GM21515 (cell line): ENCODE data around the gene THEMIS2.
"Not testable (repeated sequence)": the region's sequence is repeated elsewhere in the genome, so short reads cannot be mapped to it uniquely, and the experiment has no call there.

Experiments used
- ATAC-seq: cut with Tn5 transposase; IDR thresholded peaks from one replicate; pipeline ENCODE4 v1.9.1; 2021; ENCODE audit not compliant: unreplicated experiment

THEMIS2 gene

DNA sequence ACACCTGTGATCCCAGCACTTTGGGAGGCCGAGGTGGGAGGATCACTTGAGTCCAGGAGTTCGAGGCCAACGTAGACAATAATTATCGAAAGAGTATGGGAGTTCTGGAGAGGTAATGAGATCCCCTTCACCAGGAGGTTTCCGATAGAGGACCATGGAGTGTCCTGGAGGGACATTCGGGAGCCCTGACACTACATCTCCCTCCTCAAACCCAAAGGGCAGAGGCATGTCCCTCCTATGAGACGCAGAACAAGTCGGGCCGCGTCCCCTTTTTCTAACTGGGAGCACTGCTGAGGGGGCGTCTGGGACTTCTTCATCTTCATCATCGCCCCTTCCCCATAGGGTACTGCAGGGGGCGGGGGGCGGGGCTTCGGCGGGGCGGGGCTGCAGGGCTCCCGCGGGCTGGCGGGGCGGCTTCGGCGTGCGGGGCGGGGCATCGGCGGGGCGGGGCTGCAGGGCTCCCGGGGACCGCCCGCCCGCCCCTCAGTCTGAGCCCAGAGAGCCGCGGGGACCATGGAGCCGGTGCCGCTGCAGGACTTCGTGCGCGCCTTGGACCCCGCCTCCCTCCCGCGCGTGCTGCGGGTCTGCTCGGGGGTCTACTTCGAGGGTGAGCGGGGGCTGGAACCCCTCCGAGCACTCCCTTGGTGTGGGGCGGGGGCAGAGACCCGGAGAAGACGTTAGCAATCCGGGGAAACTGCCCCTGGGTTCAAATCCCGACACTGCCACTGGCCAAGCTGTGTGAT is at the start of gene THEMIS2:
Gene THEMIS2, plus strand, starts transcription at position 486 of the 743 bp plus-strand sequence. Its CDS starts 28 bp downstream, at position 514.
- no peak for ATAC-seq

DNA sequence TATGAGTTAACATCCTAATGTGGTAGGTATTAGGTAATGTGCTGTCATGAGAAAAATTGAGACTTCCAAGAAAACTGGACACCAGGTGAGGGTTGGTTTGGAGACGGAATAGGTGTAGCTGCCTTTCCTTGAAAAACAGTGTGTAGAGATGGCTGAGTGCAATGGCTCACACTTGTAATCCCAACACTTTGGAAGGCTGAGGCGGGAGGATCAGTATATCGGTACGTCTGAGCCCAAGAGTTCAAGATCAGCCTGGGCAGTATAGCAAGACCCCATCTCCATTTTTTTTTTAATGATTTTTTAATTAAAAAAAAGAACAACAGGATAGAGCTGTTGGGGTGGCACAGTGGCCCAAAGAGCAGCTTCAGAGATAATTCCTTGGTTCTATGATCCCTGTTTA is 48.6 kb upstream of the THEMIS2 start:
- no peak for ATAC-seq

DNA sequence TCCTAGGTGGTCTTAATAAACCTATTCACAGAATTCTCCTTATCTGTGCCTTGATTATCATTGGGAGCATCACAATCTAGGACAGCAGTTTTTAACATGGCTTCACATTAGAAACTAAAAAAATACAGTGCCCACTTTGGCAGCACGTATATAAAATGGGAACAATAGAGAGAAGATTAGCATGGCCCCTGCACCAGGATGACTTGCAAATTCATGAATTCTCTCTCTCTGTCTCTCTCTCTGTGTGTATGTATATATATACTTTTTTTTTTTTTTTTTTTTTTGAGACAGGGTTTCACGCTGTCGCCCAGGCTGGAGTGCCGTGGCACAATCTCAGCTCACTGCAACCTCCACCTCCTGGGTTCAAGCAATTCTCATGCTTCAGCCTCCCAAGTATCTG is 47.9 kb upstream of the THEMIS2 start:
- ATAC-seq, result no peak

DNA sequence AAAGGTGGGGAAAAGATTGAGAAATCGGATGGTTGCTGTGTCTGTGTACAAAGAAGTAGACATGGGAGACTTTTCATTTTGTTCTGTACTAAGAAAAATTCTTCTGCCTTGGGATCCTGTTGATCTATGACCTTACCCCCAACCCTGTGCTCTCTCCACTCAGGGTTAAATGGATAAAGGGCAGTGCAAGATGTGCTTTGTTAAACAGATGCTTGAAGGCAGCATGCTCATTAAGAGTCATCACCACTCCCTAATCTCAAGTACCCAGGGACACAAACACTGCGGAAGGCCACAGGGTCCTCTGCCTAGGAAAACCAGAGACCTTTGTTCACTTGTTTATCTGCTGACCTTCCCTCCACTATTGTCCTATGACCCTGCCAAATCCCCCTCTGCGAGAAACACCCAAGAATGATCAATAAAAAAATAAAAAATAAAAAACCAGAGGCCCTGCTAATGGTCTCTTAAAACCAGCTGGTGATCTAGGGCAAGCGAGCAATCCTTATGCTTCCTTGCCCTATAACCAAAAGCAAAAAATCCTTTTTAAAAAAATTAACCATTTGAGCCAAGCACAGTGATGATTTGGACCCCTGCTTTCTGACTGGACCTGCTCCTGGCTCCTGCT is 42.9 kb upstream of the THEMIS2 start:
- ATAC-seq, result not testable (repeated sequence)

DNA sequence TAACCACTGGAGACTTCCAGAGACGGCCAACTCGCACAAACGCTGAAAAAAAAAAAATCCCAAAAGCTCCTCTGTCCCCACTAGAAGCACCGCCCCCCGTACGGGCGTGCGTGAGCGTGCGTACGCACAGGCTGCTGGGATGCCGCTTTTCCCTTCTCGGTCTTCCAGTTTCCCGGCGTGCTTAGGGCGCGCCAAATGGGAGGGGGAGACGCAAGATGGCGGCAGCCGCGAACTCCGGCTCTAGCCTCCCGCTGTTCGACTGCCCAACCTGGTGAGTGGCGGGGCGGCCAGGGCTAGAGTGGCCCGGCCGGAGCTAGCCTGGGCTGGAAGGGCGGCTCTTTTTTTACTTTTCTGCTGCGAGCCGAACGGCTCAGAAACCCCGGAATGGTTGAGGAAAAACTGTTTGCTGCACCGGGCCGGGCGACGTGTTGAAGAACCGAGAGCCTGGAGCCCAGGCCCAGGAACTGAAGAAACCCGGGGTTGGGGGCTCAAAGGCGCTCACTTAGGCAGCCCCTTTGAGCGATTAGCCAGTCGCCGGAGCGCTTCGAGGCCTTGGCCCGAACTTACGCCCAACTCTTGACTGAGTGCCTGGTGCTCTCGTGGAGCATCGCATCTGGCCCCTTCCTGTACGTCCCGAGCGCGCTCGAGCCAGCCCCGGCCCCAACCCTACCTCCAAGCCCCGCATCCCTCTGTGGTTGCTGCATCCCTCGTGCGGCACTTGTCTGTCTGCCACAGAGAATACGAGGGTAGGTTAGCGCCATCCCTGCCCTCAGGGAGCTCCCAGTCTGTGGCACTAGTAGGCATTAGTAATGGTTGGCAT is 41.5 kb upstream of the THEMIS2 start, which contains the start of gene PPP1R8:
Gene PPP1R8, plus strand, starts transcription at position 162 of the 820 bp plus-strand sequence. Its CDS starts 54 bp downstream, at position 216.
- peak; percentile 82 for ATAC-seq

DNA sequence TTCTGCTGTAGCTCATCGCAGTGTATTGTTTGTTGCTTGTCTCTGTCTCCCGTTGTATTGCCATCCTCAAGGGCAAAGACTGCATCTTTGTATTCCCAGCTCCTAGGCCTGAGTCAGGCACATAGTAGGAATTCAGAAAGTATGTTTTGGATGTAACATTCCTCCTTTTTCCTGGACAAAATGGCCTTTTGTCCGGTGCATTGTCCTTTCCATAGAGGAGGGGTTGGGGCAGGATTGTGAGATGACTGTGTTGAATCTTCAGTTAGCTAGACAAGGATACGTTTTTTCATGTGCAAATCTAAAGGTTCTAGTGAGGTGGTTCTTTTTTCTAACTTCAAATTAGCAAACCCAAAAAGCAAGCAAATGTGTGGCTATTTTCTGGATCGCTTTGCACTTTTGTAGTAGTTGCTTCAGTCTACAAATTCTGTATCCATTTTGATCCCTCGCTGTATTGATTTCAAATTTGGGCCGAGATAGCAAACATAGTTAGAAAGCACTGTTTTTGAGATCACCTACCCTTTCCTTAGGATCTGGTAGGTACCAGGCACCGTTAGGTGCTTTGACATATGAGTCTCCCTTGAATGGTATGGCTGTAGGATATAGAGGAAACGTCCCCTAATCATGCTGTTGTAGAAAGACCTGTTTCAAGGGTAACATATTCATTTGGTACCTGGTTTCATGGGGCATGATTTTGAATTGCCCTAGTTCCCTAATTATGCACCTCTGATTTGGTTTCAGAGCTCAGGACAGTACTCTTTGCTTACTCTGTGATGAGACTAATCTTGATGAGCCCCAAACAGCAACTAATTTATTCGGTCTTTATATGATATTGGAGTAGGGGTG is 40.6 kb upstream of the THEMIS2 start:
- no peak for ATAC-seq

DNA sequence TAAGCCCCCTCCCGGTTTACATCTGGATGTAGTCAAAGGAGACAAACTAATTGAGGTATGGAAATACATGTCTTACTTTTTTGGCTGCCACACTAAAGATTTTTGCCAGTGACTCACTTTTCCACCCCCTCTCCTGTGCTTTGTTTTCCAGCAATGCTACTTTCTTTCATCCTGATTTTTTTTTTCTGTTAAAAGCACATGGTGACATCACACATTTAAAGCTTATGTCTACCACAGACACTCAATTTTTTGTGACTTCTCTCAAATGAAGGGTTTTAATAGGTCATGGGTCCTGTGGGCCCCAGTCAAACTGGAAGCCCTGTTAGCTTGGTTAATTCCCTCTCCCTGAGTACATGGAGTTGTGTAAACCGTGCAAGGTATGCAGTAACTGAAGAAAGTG is 39.6 kb upstream of the THEMIS2 start:
- no peak for ATAC-seq

DNA sequence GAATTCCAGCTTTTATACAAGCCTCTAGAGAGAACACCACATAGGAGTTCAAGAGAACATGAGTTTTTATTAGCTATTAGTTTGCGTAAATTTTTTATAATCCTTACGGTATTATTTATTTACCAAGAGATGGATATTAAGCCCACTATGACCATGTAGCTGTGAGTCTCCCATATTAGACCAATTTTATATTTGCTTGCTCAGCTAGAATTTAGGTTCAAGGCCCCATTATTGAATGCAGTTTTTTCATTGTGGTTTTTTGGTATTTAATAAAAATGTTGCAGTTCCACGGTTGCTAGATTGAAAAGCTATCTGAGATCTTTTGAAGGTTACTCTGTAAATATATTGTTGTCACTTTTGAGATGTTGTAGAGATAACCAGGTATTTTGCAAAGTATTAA is 38.9 kb upstream of the THEMIS2 start:
- ATAC-seq, result no peak

DNA sequence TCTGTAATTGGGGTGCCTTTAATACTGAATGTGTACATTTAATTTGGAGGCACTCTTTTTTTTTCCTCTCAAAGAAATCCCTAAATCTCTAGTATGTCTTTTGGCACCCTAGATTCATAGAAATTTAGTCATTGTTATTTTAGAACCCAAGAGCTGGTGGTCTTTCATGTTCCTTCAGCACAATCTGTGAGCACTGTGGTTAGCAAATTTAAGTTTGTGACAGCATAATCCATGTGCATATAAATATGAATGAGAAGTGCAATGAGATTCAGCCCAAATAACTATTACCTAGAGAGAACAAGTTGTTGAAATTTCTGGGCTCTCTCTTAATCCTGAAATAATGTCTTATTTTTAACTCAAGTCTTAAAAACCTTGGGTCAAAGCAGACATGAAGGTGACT is 37.3 kb upstream of the THEMIS2 start:
- ATAC-seq, result no peak

DNA sequence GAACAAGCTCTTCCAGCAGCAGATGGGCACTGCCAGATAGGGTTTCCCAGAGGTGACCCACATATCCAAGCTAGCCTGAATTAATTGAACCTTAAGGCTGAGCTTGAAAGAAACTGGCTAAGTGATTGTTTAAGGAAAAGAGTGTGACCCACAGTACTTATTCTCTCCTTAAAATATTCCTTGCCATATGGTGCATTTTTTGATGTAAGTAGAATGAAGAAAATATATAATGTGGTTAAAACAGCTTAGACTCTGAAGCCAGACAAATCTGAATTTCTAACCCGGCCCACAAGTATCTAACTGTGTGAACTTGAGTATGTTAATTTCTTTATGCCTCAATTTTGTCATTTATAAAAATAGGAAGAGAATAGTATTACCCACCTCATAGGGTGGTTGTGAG is 36.8 kb upstream of the THEMIS2 start:
- no peak for ATAC-seq

DNA sequence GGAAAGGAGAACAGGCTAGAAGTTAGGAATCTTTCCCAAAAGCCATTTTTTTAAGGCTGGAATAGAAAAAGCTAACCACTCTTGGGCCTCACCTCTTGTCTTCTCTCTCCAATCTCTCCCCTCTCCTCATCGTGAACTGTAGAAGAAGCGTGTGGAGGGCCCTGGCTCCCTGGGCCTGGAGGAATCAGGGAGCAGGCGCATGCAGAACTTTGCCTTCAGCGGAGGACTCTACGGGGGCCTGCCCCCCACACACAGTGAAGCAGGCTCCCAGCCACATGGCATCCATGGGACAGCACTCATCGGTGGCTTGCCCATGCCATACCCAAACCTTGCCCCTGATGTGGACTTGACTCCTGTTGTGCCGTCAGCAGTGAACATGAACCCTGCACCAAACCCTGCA is 22.4 kb upstream of the THEMIS2 start:
- no peak for ATAC-seq

DNA sequence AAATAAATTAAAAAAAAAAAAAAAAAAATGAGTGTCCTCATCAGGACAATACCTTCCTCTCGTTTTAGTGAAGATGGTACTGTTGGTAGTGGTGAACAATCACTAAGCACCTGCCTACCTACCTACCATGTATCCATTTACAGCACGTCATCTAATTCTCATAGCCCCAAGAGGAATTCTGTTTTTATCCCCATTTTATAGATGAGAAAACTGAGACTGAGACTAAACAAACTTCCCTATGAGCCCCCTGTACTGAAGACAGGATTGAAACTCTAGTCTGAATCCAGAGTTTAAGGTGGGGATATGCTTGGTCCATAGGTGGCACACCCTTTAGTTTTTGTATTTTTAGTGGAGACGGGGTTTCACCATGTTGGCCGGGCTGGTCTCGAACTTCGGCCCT is 17.3 kb upstream of the THEMIS2 start:
- no peak for ATAC-seq

DNA sequence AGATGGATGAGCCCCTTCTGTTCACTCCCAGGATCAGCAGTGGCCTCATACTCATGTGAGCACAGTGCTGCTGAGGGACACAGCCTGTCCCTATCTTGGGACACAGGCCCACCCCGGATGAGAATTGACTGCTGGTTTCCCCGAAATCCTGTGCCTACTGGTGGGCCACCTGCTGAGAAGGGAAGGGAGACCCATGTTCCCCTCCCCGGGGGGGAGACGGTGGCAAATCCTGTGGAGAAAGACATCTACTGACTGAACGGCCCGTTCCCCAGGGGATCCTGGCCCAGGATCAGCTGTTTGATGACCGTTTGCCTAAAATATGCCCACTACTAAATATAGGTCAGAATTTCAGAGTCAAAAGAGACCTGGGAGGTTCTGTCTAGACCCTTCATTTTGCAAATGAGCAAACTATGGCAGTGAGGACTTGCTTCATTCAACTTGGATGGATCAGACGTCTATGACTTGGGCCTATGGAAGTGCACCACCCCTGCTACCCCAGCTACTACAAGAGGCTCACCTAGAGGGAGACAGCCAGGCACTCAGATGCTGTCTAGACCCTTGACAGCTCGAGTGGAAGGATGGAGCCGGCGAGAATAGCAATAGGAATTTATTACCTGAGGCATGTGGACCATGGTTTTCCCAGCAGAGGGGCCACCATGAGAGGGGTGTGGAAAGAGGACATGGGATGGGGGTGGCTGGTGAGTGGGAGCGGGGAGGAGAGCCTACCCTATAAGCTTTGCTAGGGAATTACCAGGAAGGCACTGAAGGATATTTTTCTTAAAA is 15.6 kb upstream of the THEMIS2 start:
- ATAC-seq, result no peak

DNA sequence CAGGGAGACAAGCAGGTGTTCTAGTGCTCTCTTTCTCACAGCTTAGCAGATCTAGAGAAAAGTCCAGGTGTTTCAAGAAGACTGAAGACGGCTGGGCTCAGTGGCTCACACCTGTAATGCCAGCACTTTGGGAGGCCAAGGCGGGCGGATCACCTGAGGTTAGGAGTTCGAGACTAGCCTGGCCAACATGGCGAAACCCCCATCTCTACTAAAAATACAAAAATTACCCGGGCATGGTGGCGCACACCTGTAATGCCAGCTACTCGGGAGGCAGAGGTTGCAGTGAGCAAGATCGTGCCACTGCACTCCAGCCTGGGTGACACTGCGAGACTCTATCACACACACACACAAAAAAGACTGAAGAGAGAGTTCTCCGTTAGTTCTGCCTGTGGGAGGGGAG is 14.8 kb upstream of the THEMIS2 start:
- ATAC-seq, result not testable (repeated sequence)

DNA sequence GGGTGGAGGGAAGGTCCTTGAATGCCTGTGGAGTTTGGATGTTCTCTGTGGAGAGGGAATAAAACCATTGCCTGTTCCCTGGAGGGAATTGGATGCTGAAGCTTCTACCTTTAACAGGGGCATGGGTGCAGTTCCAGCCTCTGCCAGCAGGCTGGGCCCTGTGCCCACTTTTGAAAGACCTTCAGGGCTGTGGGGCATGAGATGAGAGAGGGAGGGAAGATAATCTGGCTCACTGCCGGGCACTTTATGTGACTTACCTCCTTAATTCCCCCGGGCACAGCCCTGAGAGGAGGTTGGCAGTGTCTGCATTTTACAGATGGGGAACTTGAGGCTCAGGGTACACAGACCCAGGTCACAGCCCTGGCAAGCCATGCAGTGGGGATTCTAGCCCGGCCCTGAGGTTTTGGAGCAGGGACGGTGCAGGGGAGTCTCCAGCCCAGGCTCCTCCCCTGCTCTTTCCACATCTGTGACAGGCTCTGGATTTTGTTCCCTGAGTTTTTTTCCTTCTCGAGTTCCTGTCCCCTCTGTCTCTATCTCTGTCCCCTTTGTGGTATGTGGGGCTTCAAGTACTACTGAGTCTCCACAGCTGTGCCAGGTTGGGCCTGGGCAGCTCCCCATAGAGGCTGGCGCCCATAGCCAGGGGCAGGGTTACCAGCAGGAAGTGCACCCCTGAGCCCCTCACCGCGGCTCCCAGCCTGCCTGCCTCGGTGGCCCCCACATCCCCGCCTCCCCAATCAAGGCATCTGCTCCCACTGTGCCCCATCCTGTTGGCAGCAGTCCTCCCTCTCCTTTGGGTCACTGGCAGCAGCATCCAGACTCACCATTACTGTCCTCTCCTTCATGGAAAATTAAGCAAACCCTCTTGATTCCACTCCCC is 14.0 kb upstream of the THEMIS2 start:
- no peak for ATAC-seq

DNA sequence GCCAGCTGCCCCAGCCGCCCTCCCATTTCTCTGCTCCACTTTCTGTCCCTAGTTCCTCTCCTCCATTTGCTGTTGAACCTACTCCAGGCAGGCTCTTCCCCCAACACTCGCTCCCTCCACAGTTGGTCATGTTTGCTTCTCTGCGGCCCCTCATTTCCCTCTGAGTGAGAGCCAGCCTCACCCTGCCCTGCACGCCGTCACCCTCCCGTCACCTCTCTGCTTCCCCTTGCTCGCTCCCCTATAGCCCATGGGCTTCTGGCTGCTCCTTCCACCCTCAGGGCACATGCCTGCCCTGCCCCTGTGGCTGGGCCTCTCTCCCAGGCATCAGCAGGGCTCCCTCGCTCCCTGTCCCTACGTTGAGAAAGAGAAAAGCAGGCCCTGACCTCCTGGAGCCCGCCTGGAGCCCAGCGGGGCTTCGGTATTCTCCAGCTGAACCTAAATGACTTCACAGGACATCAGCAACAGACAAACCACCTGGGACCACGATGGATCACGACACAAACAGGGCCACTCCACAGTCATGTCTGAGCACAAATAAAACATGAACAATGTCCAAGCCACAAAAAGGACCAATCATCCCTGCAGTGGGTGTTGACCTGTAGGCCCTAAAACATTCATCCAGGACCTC is 13.3 kb upstream of the THEMIS2 start:
- ATAC-seq, result no peak

DNA sequence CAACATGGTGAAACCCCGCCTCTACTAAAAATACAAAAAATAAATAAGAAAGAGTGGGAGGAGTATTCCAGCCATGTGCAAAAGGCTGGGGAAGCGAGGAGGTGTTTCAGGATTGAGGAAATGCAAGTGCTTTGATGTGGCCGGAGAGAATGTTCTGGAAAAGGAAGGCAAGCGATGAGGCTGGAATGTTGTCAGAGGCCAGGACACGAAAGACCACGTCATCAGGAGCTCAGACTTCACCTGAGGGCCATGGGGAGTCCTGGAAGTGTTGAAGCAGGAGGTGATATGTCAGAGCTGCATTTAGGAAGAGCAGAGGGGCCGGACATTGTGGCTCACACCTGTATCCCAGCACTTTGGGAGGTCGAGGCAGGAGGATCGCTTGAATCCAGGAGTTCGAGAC is 10.9 kb upstream of the THEMIS2 start:
- ATAC-seq, result no peak

DNA sequence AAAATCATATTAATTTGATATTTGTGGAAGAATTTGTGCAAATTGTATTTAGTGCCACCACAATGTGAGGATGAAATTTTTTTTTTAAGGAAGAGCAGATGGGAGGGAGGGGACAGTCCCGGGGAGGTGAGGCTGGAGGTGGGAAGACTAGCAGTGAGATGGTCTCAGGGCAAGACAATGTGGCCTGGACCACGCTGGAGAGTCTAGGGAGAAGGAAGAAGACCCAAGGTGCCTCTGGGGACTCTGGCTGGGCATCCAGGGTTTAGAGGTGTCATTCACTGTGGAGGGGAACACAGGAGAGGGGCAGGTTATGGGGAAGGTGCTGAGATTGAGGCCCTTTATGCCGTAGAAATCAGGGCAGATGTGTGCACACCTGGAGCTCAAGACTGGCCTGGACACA is 10.3 kb upstream of the THEMIS2 start:
- no peak for ATAC-seq
